Nephron (organoid): ENCODE data around the gene NPEPPS.

ENCODE experiments used
- H3K27ac Mint-ChIP-seq, 3 experiments: 2 replicates each; pipeline ENCODE4 v1.8.0; 2020; ENCODE audit warnings: mixed read lengths in 3 of 3, mild to moderate bottlenecking in 2 of 3, moderate library complexity in 1 of 3
- H3K27me3 Mint-ChIP-seq: 2 replicates; pipeline ENCODE4 v1.8.0; 2021; ENCODE audit warnings: low read depth, mild to moderate bottlenecking, moderate library complexity, mixed read lengths
- H3K36me3 Mint-ChIP-seq: 2 replicates; pipeline ENCODE4 v1.8.0; 2020; ENCODE audit warnings: low read depth, mixed read lengths
- H3K4me1 Mint-ChIP-seq: 2 replicates; pipeline ENCODE4 v1.8.0; 2020; ENCODE audit warnings: mixed read lengths
- H3K4me3 Mint-ChIP-seq, 3 experiments: 2 replicates each; pipeline ENCODE4 v1.8.0; 2020; ENCODE audit warnings: mild to moderate bottlenecking in 3 of 3, mixed read lengths in 3 of 3, moderate library complexity in 2 of 3
- H3K9me3 Mint-ChIP-seq: 2 replicates; pipeline ENCODE4 v1.8.0; 2020; ENCODE audit warnings: mixed read lengths
- CTCF ChIP-seq, 3 experiments: fragments of 200-600 bp; sonication (generic); IDR thresholded peaks; one replicate each; pipeline ENCODE4 v1.5.0; 2021; ENCODE audit warnings: antibody characterized with exemption in 3 of 3; ENCODE audit not compliant: unreplicated experiment in 3 of 3

Gene NPEPPS

GRCh38 chr17:47611372-47612350 is 80.8 kb downstream of the NPEPPS start:
- Mint-ChIP-seq H3K36me3 (peaks cover 47% of the 10 kb centered on the region), H3K4me3 (no peak overlapping the region), H3K4me1 (no peaks in the 10 kb centered on the region), H3K27me3 (no peaks in the 10 kb centered on the region), H3K9me3 (no peaks in the 10 kb centered on the region), H3K27ac (no peak overlapping the region)
- TF ChIP-seq CTCF (IDR thresholded peaks at IDR 0.05; ENCODE audit: unreplicated experiment in 3 of 3): no peak

- Mint-ChIP-seq H3K27me3 (no peaks in the 10 kb centered on the region), H3K4me3 (no peak overlapping the region), H3K36me3 (peaks cover 40% of the 10 kb centered on the region), H3K27ac (peak overlapping the region in 2 of 3 experiments; percentile 38 to 42), H3K9me3 (no peaks in the 10 kb centered on the region), H3K4me1 (peaks cover 6% of the 10 kb centered on the region)
- peak; percentile 63 to 77 (median 69) for TF ChIP-seq CTCF (IDR thresholded peaks at IDR 0.05; ENCODE audit: unreplicated experiment in 3 of 3)
Observed at GRCh38 chr17:47615766-47616424, 85.0 kb downstream of the NPEPPS start.

DNA sequence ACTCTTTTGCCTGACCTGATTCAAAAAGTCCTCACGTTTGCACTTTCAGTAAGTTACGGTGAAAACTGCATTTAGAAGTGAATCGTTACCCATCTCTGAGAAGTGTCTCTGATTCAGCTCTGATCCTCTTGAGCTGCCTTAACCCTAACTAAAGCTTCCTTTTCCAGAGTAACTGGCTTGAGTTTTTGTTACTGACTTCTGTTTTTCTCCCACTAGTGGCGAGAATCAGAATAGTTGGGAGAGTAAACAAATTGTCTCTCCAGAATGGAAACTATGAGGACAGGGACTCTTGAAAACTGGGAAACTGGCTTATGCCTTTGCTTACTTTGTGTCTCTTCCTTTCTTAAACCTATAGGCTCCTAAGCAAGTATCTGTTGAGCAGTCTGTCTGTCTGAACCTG is 87.5 kb downstream of the NPEPPS start:
- Mint-ChIP-seq H3K4me1 (peaks cover 23% of the 10 kb centered on the region), H3K27ac (no peak overlapping the region), H3K4me3 (no peak overlapping the region), H3K36me3 (peaks cover 50% of the 10 kb centered on the region), H3K27me3 (no peaks in the 10 kb centered on the region), H3K9me3 (no peaks in the 10 kb centered on the region)
- peak in 1 of 3 experiments; percentile 21 for TF ChIP-seq CTCF (IDR thresholded peaks at IDR 0.05; ENCODE audit: unreplicated experiment in 3 of 3)

DNA sequence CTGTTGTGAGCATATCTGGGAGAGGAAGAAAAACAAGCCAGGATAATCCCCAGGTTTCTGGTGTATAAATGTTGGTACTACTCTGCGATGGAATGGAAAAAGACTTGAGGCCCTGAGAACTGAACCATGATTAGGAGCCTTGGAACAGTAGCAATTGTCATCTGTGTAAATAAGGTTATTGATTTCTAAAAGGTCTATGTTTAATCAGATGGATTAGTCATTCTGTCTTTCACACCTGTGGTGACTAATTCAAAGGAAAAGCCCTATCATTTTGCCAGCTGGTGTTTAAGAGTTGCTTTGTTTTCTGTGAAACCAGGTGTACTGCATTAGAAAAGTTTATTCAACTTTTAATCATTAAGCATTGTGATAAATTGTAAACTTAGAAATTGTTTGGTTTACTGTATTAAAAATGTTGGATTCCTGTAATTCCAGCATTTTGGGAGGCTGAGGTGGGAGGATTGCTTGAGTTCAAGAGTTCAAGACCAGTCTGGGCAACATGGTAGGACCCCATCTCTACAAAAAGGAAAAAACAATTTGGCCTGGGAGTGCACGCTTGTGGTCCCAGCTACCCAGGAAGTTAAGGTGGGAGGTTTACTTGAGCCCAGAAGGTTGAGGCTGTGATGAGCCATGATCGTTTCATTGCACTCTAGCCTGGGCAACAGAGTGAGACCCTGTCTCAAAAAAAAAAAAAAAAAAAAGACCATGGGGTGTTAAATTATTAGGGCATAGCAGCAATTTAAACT is 89.8 kb downstream of the NPEPPS start:
- Mint-ChIP-seq H3K27me3 (no peaks in the 10 kb centered on the region), H3K27ac (peak overlapping the region; percentile 76 to 95 (median 92)), H3K4me1 (peaks cover 23% of the 10 kb centered on the region), H3K36me3 (peaks cover 55% of the 10 kb centered on the region), H3K9me3 (no peaks in the 10 kb centered on the region), H3K4me3 (no peak overlapping the region)
- TF ChIP-seq CTCF (IDR thresholded peaks at IDR 0.05; ENCODE audit: unreplicated experiment in 3 of 3): no peak

- H3K27me3 Mint-ChIP-seq: no peaks in the 10 kb centered on the region
- TF ChIP-seq CTCF (IDR thresholded peaks at IDR 0.05; ENCODE audit: unreplicated experiment in 3 of 3): peak in 1 of 3 experiments; percentile 14
- peaks cover 55% of the 10 kb centered on the region for H3K36me3 Mint-ChIP-seq
- H3K4me1 Mint-ChIP-seq: peaks cover 23% of the 10 kb centered on the region
- H3K9me3 Mint-ChIP-seq: no peaks in the 10 kb centered on the region
- H3K4me3 Mint-ChIP-seq: no peak overlapping the region
- peak overlapping the region; percentile 76 to 95 (median 92) for H3K27ac Mint-ChIP-seq
Observed at GRCh38 chr17:47621293-47622179, 90.6 kb downstream of the NPEPPS start.
